ENCODE data around the gene C19orf81.

C19orf81 gene

GRCh38 chr19:50702158-50702870 is 53.1 kb downstream of the C19orf81 start:
- in situ Hi-C loops (cut with MboI; ENCODE audit: low pct_unique_long_range_greater_than_20kb, low sequenced_read_pairs): no loop called here
- no peak for DNase-seq

- in situ Hi-C loops (cut with MboI; ENCODE audit: low pct_unique_long_range_greater_than_20kb, low sequenced_read_pairs): no loop called here
- DNase-seq: no peak
Observed at GRCh38 chr19:50702871-50703829, 53.9 kb downstream of the C19orf81 start.

GRCh38 chr19:50703915-50704796 is 54.9 kb downstream of the C19orf81 start:
- in situ Hi-C loops (cut with MboI; ENCODE audit: low pct_unique_long_range_greater_than_20kb, low sequenced_read_pairs): no loop called here

GRCh38 chr19:50705422-50706019 is 56.3 kb downstream of the C19orf81 start:
- in situ Hi-C loops (cut with MboI; ENCODE audit: low pct_unique_long_range_greater_than_20kb, low sequenced_read_pairs): no loop called here
- peak; percentile 83 for DNase-seq

More at GRCh38 chr19:50703915-50704796, 54.9 kb downstream of the C19orf81 start:
- no peak for DNase-seq

GRCh38 chr19:50706387-50706786 is 57.1 kb downstream of the C19orf81 start:
- DNase-seq: no peak
- in situ Hi-C loops (cut with MboI; ENCODE audit: low pct_unique_long_range_greater_than_20kb, low sequenced_read_pairs): no loop called here

GRCh38 chr19:50708179-50708879 is 59.1 kb downstream of the C19orf81 start:
- DNase-seq: no peak
- in situ Hi-C loops (cut with MboI; ENCODE audit: low pct_unique_long_range_greater_than_20kb, low sequenced_read_pairs): no loop called here
